Stimulated activated naive CD8-positive, alpha-beta T cell treated with anti-CD3 and anti-CD28 coated beads, Interleukin-15, amount 100 ng/mL, for 72 hours (primary cell): ENCODE measurements around the gene PTPRJ.
"Not testable (repeated sequence)": the region's sequence is repeated elsewhere in the genome, so short reads cannot be mapped to it uniquely, and the experiment has no call there.

Experiments
- ATAC-seq: fragments of 150-1000 bp; cut with Tn5 transposase; 2 replicates; pipeline ENCODE4 v1.10.0; 2021; ENCODE audit warnings: mild to moderate bottlenecking, moderate library complexity
- DNase-seq, 2 donors: peaks; one replicate each; pipeline ENCODE4 v3.0.0; 2021 to 2022
- H3K27ac Mint-ChIP-seq, 2 donors: one replicate each; pipeline ENCODE4 v1.8.0; 2022; ENCODE audit warnings: mild to moderate bottlenecking in 2 of 2, mixed read lengths in 2 of 2, moderate library complexity in 2 of 2
- H3K27me3 Mint-ChIP-seq: one replicate; pipeline ENCODE4 v1.8.0; 2022; ENCODE audit warnings: mixed read lengths
- H3K4me1 Mint-ChIP-seq: one replicate; pipeline ENCODE4 v1.8.0; 2022; ENCODE audit warnings: mild to moderate bottlenecking, mixed read lengths
- H3K4me3 Mint-ChIP-seq, 2 donors: one replicate each; pipeline ENCODE4 v1.8.0; 2022; ENCODE audit warnings: mild to moderate bottlenecking in 2 of 2, mixed read lengths in 2 of 2, moderate library complexity in 1 of 2
- H3K9me3 Mint-ChIP-seq, 2 donors: one replicate each; pipeline ENCODE4 v1.8.0; 2022; ENCODE audit warnings: mixed read lengths in 2 of 2

PTPRJ gene

GRCh38 chr11:47980088-47980906 lies at the start of gene PTPRJ:
Gene PTPRJ, plus strand, starts transcription at chr11:47980559. Its CDS starts 354 bp downstream, at chr11:47980913.
- H3K4me3 Mint-ChIP-seq = peak within 1 kb of the TSS; percentile 84 to 90
- H3K27me3 Mint-ChIP-seq = peaks cover 11% of the 10 kb centered on the region
- ATAC-seq (peak; percentile 71), DNase-seq (peak; percentile 59 to 69)
- H3K27ac Mint-ChIP-seq = no peak within 1 kb of the TSS
- H3K4me1 Mint-ChIP-seq = peaks cover 39% of the 10 kb centered on the region
- no peaks in the 10 kb centered on the region for H3K9me3 Mint-ChIP-seq

GRCh38 chr11:47932544-47932943 lies 47.8 kb upstream of the PTPRJ start:
- H3K4me1 Mint-ChIP-seq = peaks cover 13% of the 10 kb centered on the region
- DNase-seq (no peak), ATAC-seq (peak; percentile 72)
- H3K9me3 Mint-ChIP-seq = no peaks in the 10 kb centered on the region
- H3K4me3 Mint-ChIP-seq = no peak overlapping the region
- no peaks in the 10 kb centered on the region for H3K27me3 Mint-ChIP-seq
- H3K27ac Mint-ChIP-seq = no peak overlapping the region

GRCh38 chr11:47933797-47934196 lies 46.6 kb upstream of the PTPRJ start:
- H3K4me1 Mint-ChIP-seq = peaks cover 16% of the 10 kb centered on the region
- not testable (repeated sequence) for H3K9me3 Mint-ChIP-seq, ATAC-seq, H3K27me3 Mint-ChIP-seq, H3K4me3 Mint-ChIP-seq, DNase-seq
- peak overlapping the region in 1 of 2 donors; percentile 52 for H3K27ac Mint-ChIP-seq

- DNase-seq = no peak
- peaks cover 32% of the 10 kb centered on the region for H3K4me1 Mint-ChIP-seq
- H3K27me3 Mint-ChIP-seq = peaks cover 8% of the 10 kb centered on the region
- H3K9me3 Mint-ChIP-seq = no peaks in the 10 kb centered on the region
- no peak for ATAC-seq
- no peak overlapping the region for H3K27ac Mint-ChIP-seq
- no peak overlapping the region for H3K4me3 Mint-ChIP-seq
These were observed 41.4 kb upstream of the PTPRJ start for GRCh38 chr11:47938791-47939560.

- Mint-ChIP-seq H3K27me3 (peaks cover 8% of the 10 kb centered on the region), H3K4me3 (no peak overlapping the region), H3K9me3 (no peaks in the 10 kb centered on the region), H3K27ac (no peak overlapping the region), H3K4me1 (peaks cover 32% of the 10 kb centered on the region)
- ATAC-seq (no peak), DNase-seq (no peak)
These were observed 39.3 kb upstream of the PTPRJ start for GRCh38 chr11:47940904-47941649.

GRCh38 chr11:47941907-47942558 lies 38.3 kb upstream of the PTPRJ start:
- H3K27me3 Mint-ChIP-seq = peaks cover 8% of the 10 kb centered on the region
- ATAC-seq (no peak), DNase-seq (no peak)
- peak overlapping the region; percentile 64 to 85 for H3K27ac Mint-ChIP-seq
- H3K4me1 Mint-ChIP-seq = peaks cover 41% of the 10 kb centered on the region
- H3K9me3 Mint-ChIP-seq = no peaks in the 10 kb centered on the region
- no peak overlapping the region for H3K4me3 Mint-ChIP-seq

GRCh38 chr11:47943721-47944586 lies 36.4 kb upstream of the PTPRJ start:
- DNase-seq (no peak), ATAC-seq (no peak)
- Mint-ChIP-seq H3K27me3 (peaks cover 8% of the 10 kb centered on the region), H3K4me1 (peaks cover 46% of the 10 kb centered on the region), H3K27ac (no peak overlapping the region), H3K9me3 (no peaks in the 10 kb centered on the region), H3K4me3 (no peak overlapping the region)

- no peak for ATAC-seq
- no peak for DNase-seq
- peaks cover 8% of the 10 kb centered on the region for H3K27me3 Mint-ChIP-seq
- no peak overlapping the region for H3K27ac Mint-ChIP-seq
- peaks cover 46% of the 10 kb centered on the region for H3K4me1 Mint-ChIP-seq
- H3K4me3 Mint-ChIP-seq = no peak overlapping the region
- no peaks in the 10 kb centered on the region for H3K9me3 Mint-ChIP-seq
These were observed 35.7 kb upstream of the PTPRJ start for GRCh38 chr11:47944632-47945031.

- H3K4me1 Mint-ChIP-seq = peaks cover 55% of the 10 kb centered on the region
- H3K4me3 Mint-ChIP-seq = peak overlapping the region in 1 of 2 donors; percentile 8
- H3K9me3 Mint-ChIP-seq = no peaks in the 10 kb centered on the region
- H3K27me3 Mint-ChIP-seq = peaks cover 6% of the 10 kb centered on the region
- peak; percentile 51 for ATAC-seq
- peak overlapping the region; percentile 27 to 76 for H3K27ac Mint-ChIP-seq
- DNase-seq = no peak
These were observed 33.4 kb upstream of the PTPRJ start for GRCh38 chr11:47946682-47947559.

- Mint-ChIP-seq H3K27ac (no peak overlapping the region), H3K27me3 (no peaks in the 10 kb centered on the region), H3K4me1 (peaks cover 50% of the 10 kb centered on the region), H3K9me3 (no peaks in the 10 kb centered on the region), H3K4me3 (no peak overlapping the region)
- DNase-seq = no peak
- no peak for ATAC-seq
These were observed 32.2 kb upstream of the PTPRJ start for GRCh38 chr11:47948137-47948536.

- H3K4me3 Mint-ChIP-seq = peak overlapping the region; percentile 50 to 65
- ATAC-seq, DNase-seq, H3K27me3 Mint-ChIP-seq, H3K9me3 Mint-ChIP-seq: not testable (repeated sequence)
- peak overlapping the region in 1 of 2 donors; percentile 90 for H3K27ac Mint-ChIP-seq
- peaks cover 50% of the 10 kb centered on the region for H3K4me1 Mint-ChIP-seq
These were observed 31.2 kb upstream of the PTPRJ start for GRCh38 chr11:47949001-47949675.

GRCh38 chr11:47950396-47950795 lies 30.0 kb upstream of the PTPRJ start:
- DNase-seq = peak; percentile 55 to 58
- Mint-ChIP-seq H3K27me3 (no peaks in the 10 kb centered on the region), H3K4me3 (peak overlapping the region; percentile 4 to 51), H3K27ac (peak overlapping the region; percentile 65 to 86), H3K4me1 (peaks cover 59% of the 10 kb centered on the region), H3K9me3 (no peaks in the 10 kb centered on the region)
- ATAC-seq = peak; percentile 85

- Mint-ChIP-seq H3K27ac (peak overlapping the region in 1 of 2 donors; percentile 74), H3K4me1 (peaks cover 57% of the 10 kb centered on the region)
- not testable (repeated sequence) for H3K4me3 Mint-ChIP-seq, H3K27me3 Mint-ChIP-seq, H3K9me3 Mint-ChIP-seq, DNase-seq, ATAC-seq
These were observed 28.9 kb upstream of the PTPRJ start for GRCh38 chr11:47951504-47951903.
